HepG2 (cell line): ENCODE data around the gene CTNND1.

Experiments
- FOXA1 ChIP-seq, 2 experiments: fragments of 450-650 bp in 1 of 2; sonication (generic) in 1 of 2; formaldehyde crosslinking in 1 of 2; IDR thresholded peaks; 2 replicates each; pipeline versions ENCODE4 v1.4.0 to v1.6.1; 2016 to 2020; ENCODE audit warnings: missing genetic modification reagents in 1 of 2
- HNRNPL ChIP-seq: fragments of 200-400 bp; formaldehyde crosslinking; IDR thresholded peaks from 2 replicates; pipeline ENCODE4 v1.6.1; 2017; ENCODE audit warnings: mild to moderate bottlenecking, low read depth, low read length
- MAX ChIP-seq: IDR thresholded peaks from 2 replicates; pipeline ENCODE4 v1.6.1; 2012; ENCODE audit warnings: inconsistent platforms
- NFIC ChIP-seq: IDR thresholded peaks from 2 replicates; pipeline ENCODE4 v1.6.1; 2012; ENCODE audit warnings: mild to moderate bottlenecking, low read length, inconsistent platforms
- SP4 ChIP-seq: sonication (generic); formaldehyde crosslinking; IDR thresholded peaks from 2 replicates; pipeline ENCODE4 v1.8.1; 2023; ENCODE audit warnings: mild to moderate bottlenecking, missing genetic modification reagents
- TAF1 ChIP-seq: sonication (generic); formaldehyde crosslinking; IDR thresholded peaks from 2 replicates; pipeline ENCODE4 v1.4.0; 2020; ENCODE audit warnings: missing genetic modification reagents
- TOE1 ChIP-seq: sonication (generic); formaldehyde crosslinking; IDR thresholded peaks from 2 replicates; pipeline ENCODE4 v1.4.0; 2020; ENCODE audit warnings: mild to moderate bottlenecking, missing genetic modification reagents
- ZBTB7A ChIP-seq: sonication (generic); formaldehyde crosslinking; IDR thresholded peaks from 2 replicates; pipeline ENCODE4 v1.8.0; 2022; ENCODE audit warnings: mild to moderate bottlenecking, missing genetic modification reagents
- ZNF383 ChIP-seq: sonication (generic); formaldehyde crosslinking; IDR thresholded peaks from 2 replicates; pipeline ENCODE4 v1.4.0; 2020; ENCODE audit warnings: missing genetic modification reagents, mild to moderate bottlenecking, borderline replicate concordance
- ZNF777 ChIP-seq: sonication (generic); formaldehyde crosslinking; IDR thresholded peaks from 2 replicates; pipeline ENCODE4 v1.4.0; 2020; ENCODE audit warnings: missing genetic modification reagents
- ZNF816 ChIP-seq: sonication (generic); formaldehyde crosslinking; IDR thresholded peaks from 2 replicates; pipeline ENCODE4 v1.8.0; 2022; ENCODE audit warnings: missing genetic modification reagents, mild to moderate bottlenecking, borderline replicate concordance
- TF ChIP-seq, protein P1 (sequence below): sonication (generic); formaldehyde crosslinking; IDR thresholded peaks from 2 replicates; pipeline ENCODE4 v1.4.0; 2020; ENCODE audit warnings: mild to moderate bottlenecking, missing genetic modification reagents, borderline replicate concordance
- TF ChIP-seq, protein P2 (sequence below): sonication (generic); formaldehyde crosslinking; IDR thresholded peaks from 2 replicates; pipeline ENCODE4 v1.5.0; 2020; ENCODE audit warnings: mild to moderate bottlenecking, missing genetic modification reagents, moderate library complexity

DNA sequence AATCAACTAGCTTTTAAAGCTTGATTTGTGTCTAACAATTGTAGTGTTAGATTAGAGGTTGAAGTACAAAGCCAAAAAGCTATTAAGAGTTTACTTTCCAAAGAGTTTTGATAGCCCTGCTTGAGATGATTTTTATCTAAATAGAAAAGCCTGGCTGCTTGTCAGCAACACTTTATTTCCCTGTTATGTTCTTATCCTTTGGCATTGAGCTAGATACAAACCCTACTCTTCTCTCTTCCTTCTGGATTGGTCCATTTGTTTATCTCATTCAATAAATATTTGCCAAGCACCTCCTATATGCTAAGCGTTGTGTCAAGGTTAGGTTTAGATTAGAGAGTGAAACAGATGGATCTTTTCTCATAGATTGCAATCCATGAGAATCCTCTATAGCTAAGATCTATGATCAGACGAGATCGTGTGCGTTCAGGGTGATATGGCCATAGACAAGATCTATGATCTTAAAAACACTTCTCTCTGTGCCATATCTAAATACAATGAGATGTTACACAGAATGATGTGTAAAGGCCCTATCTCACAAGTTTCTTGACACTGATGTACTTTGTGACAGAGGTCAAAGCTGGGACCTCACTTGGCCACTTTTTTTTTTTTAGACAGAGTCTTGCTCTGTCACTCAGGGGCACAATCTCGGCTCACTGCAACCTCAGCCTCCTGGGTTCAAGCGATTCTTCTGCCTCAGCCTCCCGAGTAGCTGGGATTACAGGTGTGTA is 57.8 kb downstream of the CTNND1 start:
- TF ChIP-seq NFIC (no peak), ZNF816 (CRISPR knock-in tag) (no peak), HNRNPL (no peak), TOE1 (no peak), ZNF777 (no peak), FOXA1 (IDR thresholded peaks at IDR 0.05) (no peak), FOXA1 (CRISPR knock-in tag; IDR thresholded peaks at IDR 0.05) (no peak), SP4 (CRISPR knock-in tag) (no peak), MAX (no peak), ZBTB7A (CRISPR knock-in tag) (no peak), ZNF383 (CRISPR knock-in tag) (no peak), TAF1 (CRISPR knock-in tag) (no peak)
- TF ChIP-seq, protein P1, sequence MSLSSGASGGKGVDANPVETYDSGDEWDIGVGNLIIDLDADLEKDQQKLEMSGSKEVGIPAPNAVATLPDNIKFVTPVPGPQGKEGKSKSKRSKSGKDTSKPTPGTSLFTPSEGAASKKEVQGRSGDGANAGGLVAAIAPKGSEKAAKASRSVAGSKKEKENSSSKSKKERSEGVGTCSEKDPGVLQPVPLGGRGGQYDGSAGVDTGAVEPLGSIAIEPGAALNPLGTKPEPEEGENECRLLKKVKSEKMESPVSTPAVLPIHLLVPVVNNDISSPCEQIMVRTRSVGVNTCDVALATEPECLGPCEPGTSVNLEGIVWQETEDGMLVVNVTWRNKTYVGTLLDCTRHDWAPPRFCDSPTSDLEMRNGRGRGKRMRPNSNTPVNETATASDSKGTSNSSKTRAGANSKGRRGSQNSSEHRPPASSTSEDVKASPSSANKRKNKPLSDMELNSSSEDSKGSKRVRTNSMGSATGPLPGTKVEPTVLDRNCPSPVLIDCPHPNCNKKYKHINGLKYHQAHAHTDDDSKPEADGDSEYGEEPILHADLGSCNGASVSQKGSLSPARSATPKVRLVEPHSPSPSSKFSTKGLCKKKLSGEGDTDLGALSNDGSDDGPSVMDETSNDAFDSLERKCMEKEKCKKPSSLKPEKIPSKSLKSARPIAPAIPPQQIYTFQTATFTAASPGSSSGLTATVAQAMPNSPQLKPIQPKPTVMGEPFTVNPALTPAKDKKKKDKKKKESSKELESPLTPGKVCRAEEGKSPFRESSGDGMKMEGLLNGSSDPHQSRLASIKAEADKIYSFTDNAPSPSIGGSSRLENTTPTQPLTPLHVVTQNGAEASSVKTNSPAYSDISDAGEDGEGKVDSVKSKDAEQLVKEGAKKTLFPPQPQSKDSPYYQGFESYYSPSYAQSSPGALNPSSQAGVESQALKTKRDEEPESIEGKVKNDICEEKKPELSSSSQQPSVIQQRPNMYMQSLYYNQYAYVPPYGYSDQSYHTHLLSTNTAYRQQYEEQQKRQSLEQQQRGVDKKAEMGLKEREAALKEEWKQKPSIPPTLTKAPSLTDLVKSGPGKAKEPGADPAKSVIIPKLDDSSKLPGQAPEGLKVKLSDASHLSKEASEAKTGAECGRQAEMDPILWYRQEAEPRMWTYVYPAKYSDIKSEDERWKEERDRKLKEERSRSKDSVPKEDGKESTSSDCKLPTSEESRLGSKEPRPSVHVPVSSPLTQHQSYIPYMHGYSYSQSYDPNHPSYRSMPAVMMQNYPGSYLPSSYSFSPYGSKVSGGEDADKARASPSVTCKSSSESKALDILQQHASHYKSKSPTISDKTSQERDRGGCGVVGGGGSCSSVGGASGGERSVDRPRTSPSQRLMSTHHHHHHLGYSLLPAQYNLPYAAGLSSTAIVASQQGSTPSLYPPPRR = no peak
- TF ChIP-seq, protein P2, sequence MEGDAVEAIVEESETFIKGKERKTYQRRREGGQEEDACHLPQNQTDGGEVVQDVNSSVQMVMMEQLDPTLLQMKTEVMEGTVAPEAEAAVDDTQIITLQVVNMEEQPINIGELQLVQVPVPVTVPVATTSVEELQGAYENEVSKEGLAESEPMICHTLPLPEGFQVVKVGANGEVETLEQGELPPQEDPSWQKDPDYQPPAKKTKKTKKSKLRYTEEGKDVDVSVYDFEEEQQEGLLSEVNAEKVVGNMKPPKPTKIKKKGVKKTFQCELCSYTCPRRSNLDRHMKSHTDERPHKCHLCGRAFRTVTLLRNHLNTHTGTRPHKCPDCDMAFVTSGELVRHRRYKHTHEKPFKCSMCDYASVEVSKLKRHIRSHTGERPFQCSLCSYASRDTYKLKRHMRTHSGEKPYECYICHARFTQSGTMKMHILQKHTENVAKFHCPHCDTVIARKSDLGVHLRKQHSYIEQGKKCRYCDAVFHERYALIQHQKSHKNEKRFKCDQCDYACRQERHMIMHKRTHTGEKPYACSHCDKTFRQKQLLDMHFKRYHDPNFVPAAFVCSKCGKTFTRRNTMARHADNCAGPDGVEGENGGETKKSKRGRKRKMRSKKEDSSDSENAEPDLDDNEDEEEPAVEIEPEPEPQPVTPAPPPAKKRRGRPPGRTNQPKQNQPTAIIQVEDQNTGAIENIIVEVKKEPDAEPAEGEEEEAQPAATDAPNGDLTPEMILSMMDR = no peak
